Stomach (tissue), 9 donors: ENCODE measurements around the gene CYP2A7. TPM values are rescaled to one million over a fixed set of nuclear protein-coding genes. Genes with fewer than 3 reads are reported as not detected.
A peak's percentile ranks its signal among the peaks of the same experiment; 100 is the strongest.
"Not testable (repeated sequence)": the region's sequence is repeated elsewhere in the genome, so short reads cannot be mapped to it uniquely, and the experiment has no call there.

Experiments
- DNase-seq, 2 donors: peaks; one replicate each; pipeline versions ENCODE4 v3.0.0 to v3.0.0-alpha.2; 2013 to 2019
- H3K27ac ChIP-seq, 5 donors: fragments of 200-600 bp in 4 of 5; sonication (generic) in 4 of 5; one replicate each; pipeline ENCODE4 v1.5.1; 2013 to 2019; ENCODE audit warnings: mild to moderate bottlenecking in 1 of 5, moderate library complexity in 1 of 5
- H3K27me3 ChIP-seq, 3 donors: fragments of 200-600 bp; sonication (generic); one replicate each; pipeline ENCODE4 v1.5.1; 2017 to 2019; ENCODE audit warnings: mixed run types in 1 of 3
- H3K36me3 ChIP-seq, 4 donors: fragments of 200-600 bp; sonication (generic); 1 replicate in 3 of 4; 2 replicates in 1 of 4; pipeline ENCODE4 v1.5.1; 2016 to 2019
- H3K4me1 ChIP-seq, 4 donors: fragments of 200-600 bp; sonication (generic); one replicate each; pipeline ENCODE4 v1.5.1; 2016 to 2019
- H3K4me3 ChIP-seq, 4 donors: fragments of 200-600 bp; sonication (generic) in 3 of 4; one replicate each; pipeline ENCODE4 v1.5.1; 2016 to 2019; ENCODE audit warnings: mild to moderate bottlenecking in 1 of 4
- H3K9me3 ChIP-seq, 4 donors: fragments of 200-600 bp; sonication (generic); one replicate each; pipeline ENCODE4 v1.5.1; 2016 to 2019
- CTCF ChIP-seq, 7 experiments: fragments of 450-650 bp in 4 of 7; fragments of 200-600 bp in 3 of 7; sonication (generic) in 3 of 7; IDR thresholded peaks; one replicate each; pipeline ENCODE4 v1.5.1; 2016 to 2019; ENCODE audit warnings: antibody characterized with exemption in 7 of 7, control low read depth in 2 of 7, mild to moderate bottlenecking in 1 of 7
- EP300 ChIP-seq: sonication (generic); formaldehyde crosslinking; IDR thresholded peaks from one replicate; pipeline ENCODE4 v1.6.1; 2017; ENCODE audit warnings: antibody characterized with exemption
- POLR2A ChIP-seq, 4 donors: fragments of 450-650 bp; IDR thresholded peaks; one replicate each; pipeline ENCODE4 v1.6.1; 2016; ENCODE audit warnings: antibody characterized with exemption in 4 of 4, control low read depth in 2 of 4, mild to moderate bottlenecking in 1 of 4, moderate library complexity in 1 of 4
- POLR2AphosphoS5 ChIP-seq, 3 donors: sonication (generic); formaldehyde crosslinking; IDR thresholded peaks; one replicate each; pipeline ENCODE4 v1.6.1; 2016; ENCODE audit warnings: antibody characterized with exemption in 3 of 3
- WGBS, 5 donors: extraction: QIAGEN DNeasy Blood & Tissue Kit in 3 of 5; methylation state at CpG; one replicate each; pipeline versions ENCODE4 v1.1.5 to v1.1.7; 2013 to 2018; 5-methylcytosine and 5-hydroxymethylcytosine counted together
- intact Hi-C: fragments of 100-400 bp; cut with DNase I; formaldehyde crosslinking; loops from one replicate; pipeline ENCODE4 v1.15.1; 2023; ENCODE audit warnings: low total_unique reads
- polyA plus RNA-seq, 3 donors: library from polyadenylated mRNA; stranded (reverse); fragments of 200-250 nt; gene quantifications; one replicate each; pipeline ENCODE4 v1.2.3, GENCODE V29; 2013
- total RNA-seq, 5 donors: library from RNA; depleted of rRNA; stranded (reverse); fragments of >200 nt; gene quantifications; one replicate each; pipeline versions ENCODE4 v1.1.0 to v1.2.3, GENCODE V29; 2014 to 2016
- donor health status: healthy with polysubstance abuse.
- donor health status: Bipolar disorder and iron deficiency.
- donor health status: healthy.

CYP2A7 gene
- total and polyA plus RNA-seq, 8 donors: not detected

GRCh38 chr19:40829205-40829604 lies 52.8 kb downstream of the CYP2A7 start:
- intact Hi-C loops: no loop called here
- Histone ChIP-seq H3K4me1 (peaks cover 0 to 4% (median 0%) of the 10 kb centered on the region in 4 donors), H3K36me3 (peaks cover 0 to 22% (median 13%) of the 10 kb centered on the region in 4 donors), H3K27ac (no peak overlapping the region), H3K4me3 (no peak overlapping the region), H3K9me3 (no peaks in the 10 kb centered on the region), H3K27me3 (no peaks in the 10 kb centered on the region)
- no peak for DNase-seq
- TF ChIP-seq POLR2A (IDR thresholded peaks at IDR 0.05): no peak
- TF ChIP-seq POLR2AphosphoS5 (IDR thresholded peaks at IDR 0.05): no peak
- TF ChIP-seq EP300: no peak
- TF ChIP-seq CTCF (IDR thresholded peaks at IDR 0.05): no peak

- no peak overlapping the region for H3K27ac ChIP-seq
- intact Hi-C loops: no loop called here
- TF ChIP-seq EP300 (no peak), POLR2A (IDR thresholded peaks at IDR 0.05) (no peak), POLR2AphosphoS5 (IDR thresholded peaks at IDR 0.05) (no peak), CTCF (IDR thresholded peaks at IDR 0.05) (no peak)
- peaks cover 1 to 16% (median 10%) of the 10 kb centered on the region in 4 donors for H3K4me1 ChIP-seq
- DNase-seq: peak in 1 of 2 donors; percentile 23
- 93 to 98% (median 96%) methylated on average over 22 of the region's 22 CpGs for WGBS, 5 donors
- H3K27me3 ChIP-seq: no peaks in the 10 kb centered on the region
- no peaks in the 10 kb centered on the region for H3K9me3 ChIP-seq
- no peak overlapping the region for H3K4me3 ChIP-seq
- peaks cover 0 to 22% (median 13%) of the 10 kb centered on the region in 4 donors for H3K36me3 ChIP-seq
Measured at GRCh38 chr19:40827386-40828247, 54.4 kb downstream of the CYP2A7 start.

- peaks cover 6 to 23% (median 15%) of the 10 kb centered on the region in 4 donors for H3K4me1 ChIP-seq
- peak in 1 of 2 donors; percentile 25 for DNase-seq
- H3K36me3 ChIP-seq: peaks cover 0 to 22% (median 13%) of the 10 kb centered on the region in 4 donors
- WGBS, 5 donors: 78 to 89% (median 83%) methylated on average over 29 of the region's 29 CpGs
- H3K27ac ChIP-seq, H3K9me3 ChIP-seq, H3K27me3 ChIP-seq, H3K4me3 ChIP-seq, intact Hi-C loops: not testable (repeated sequence)
Measured at GRCh38 chr19:40826699-40827385, 55.2 kb downstream of the CYP2A7 start.

GRCh38 chr19:40826312-40826698 lies 55.7 kb downstream of the CYP2A7 start:
- H3K27ac ChIP-seq, intact Hi-C loops, H3K4me3 ChIP-seq, DNase-seq, H3K9me3 ChIP-seq, H3K27me3 ChIP-seq: not testable (repeated sequence)
- H3K4me1 ChIP-seq: peaks cover 6 to 23% (median 15%) of the 10 kb centered on the region in 4 donors
- 76 to 91% (median 83%) methylated on average over 6 to 8 of the region's 14 CpGs for WGBS, 5 donors
- H3K36me3 ChIP-seq: peaks cover 0 to 22% (median 13%) of the 10 kb centered on the region in 4 donors

GRCh38 chr19:40825460-40826095 lies 56.5 kb downstream of the CYP2A7 start:
- intact Hi-C loops, H3K27me3 ChIP-seq, H3K9me3 ChIP-seq, H3K4me3 ChIP-seq, H3K27ac ChIP-seq: not testable (repeated sequence)
- peaks cover 0 to 22% (median 13%) of the 10 kb centered on the region in 4 donors for H3K36me3 ChIP-seq
- peak in 1 of 2 donors; percentile 16 for DNase-seq
- WGBS, 5 donors: 91 to 100% (median 97%) methylated on average over 1 to 6 of the region's 6 CpGs
- peaks cover 6 to 23% (median 15%) of the 10 kb centered on the region in 4 donors for H3K4me1 ChIP-seq

Other genes with a start within 250 kb of the CYP2A7 start
- gene NUMBL, start 191.6 kb downstream of the CYP2A7 start, total RNA-seq: 100 to 1,000 TPM in 2 of 5 donors, 10 to 100 TPM in 3; 14.7 to 254 (median 31.6) TPM
- gene NUMBL, start 191.6 kb downstream of the CYP2A7 start, polyA plus RNA-seq: 10 to 100 TPM; 10.1 to 12.9 (median 11.6) TPM
- 10 to 100 TPM; 40.9 to 91.5 (median 52.3) TPM for gene COQ8B, start 165.3 kb downstream of the CYP2A7 start, total RNA-seq
- 10 to 100 TPM; 26.9 to 35.2 (median 29.2) TPM for gene COQ8B, start 165.3 kb downstream of the CYP2A7 start, polyA plus RNA-seq
- 10 to 100 TPM; 17.8 to 84.0 (median 31.4) TPM for gene ITPKC, start 165.1 kb downstream of the CYP2A7 start, total RNA-seq
- 10 to 100 TPM; 19.7 to 32.2 (median 20.5) TPM for gene ITPKC, start 165.1 kb downstream of the CYP2A7 start, polyA plus RNA-seq
- 10 to 100 TPM in 2 of 5 donors, 1 to 10 TPM in 2, under 1 TPM in 1; 0.73 to 24.6 (median 8.2) TPM for gene ACTMAP, start 131.8 kb downstream of the CYP2A7 start, total RNA-seq
- 1 to 10 TPM; 5.5 to 9.7 (median 8.2) TPM for gene ACTMAP, start 131.8 kb downstream of the CYP2A7 start, polyA plus RNA-seq
- 100 to 1,000 TPM in 2 of 5 donors, 10 to 100 TPM in 2, 1 to 10 TPM in 1; 4.9 to 258 (median 46.0) TPM for gene SNRPA, start 131.0 kb downstream of the CYP2A7 start, total RNA-seq
- gene SNRPA, start 131.0 kb downstream of the CYP2A7 start, polyA plus RNA-seq: 10 to 100 TPM; 33.1 to 74.6 (median 71.6) TPM
- gene MIA, start 106.7 kb downstream of the CYP2A7 start, total RNA-seq: 1 to 10 TPM in 2 of 5 donors, not detected in 3; 2.9 to 8.1 TPM
- gene MIA, start 106.7 kb downstream of the CYP2A7 start, polyA plus RNA-seq: 10 to 100 TPM in 1 of 3 donors, 1 to 10 TPM in 1, not detected in 1; 2.8 to 10.1 TPM
- 10 to 100 TPM in 4 of 5 donors, not detected in 1; 10.3 to 47.8 (median 28.9) TPM for gene RAB4B, start 104.0 kb downstream of the CYP2A7 start, total RNA-seq
- gene RAB4B, start 104.0 kb downstream of the CYP2A7 start, polyA plus RNA-seq: 10 to 100 TPM; 31.6 to 53.7 (median 39.2) TPM
- gene EGLN2, start 83.0 kb downstream of the CYP2A7 start, total RNA-seq: 100 to 1,000 TPM in 1 of 5 donors, 10 to 100 TPM in 4; 30.0 to 115 (median 71.2) TPM
- 10 to 100 TPM; 69.8 to 73.9 (median 71.7) TPM for gene EGLN2, start 83.0 kb downstream of the CYP2A7 start, polyA plus RNA-seq
- not detected for gene CYP2A6, start 31.8 kb downstream of the CYP2A7 start, total RNA-seq
- not detected for gene CYP2A6, start 31.8 kb downstream of the CYP2A7 start, polyA plus RNA-seq
- gene CYP2B6, start 109.1 kb upstream of the CYP2A7 start, total RNA-seq: under 1 TPM in 1 of 5 donors, not detected in 4; 0.87 TPM
- gene CYP2B6, start 109.1 kb upstream of the CYP2A7 start, polyA plus RNA-seq: not detected
- not detected for gene CYP2A13, start 206.2 kb upstream of the CYP2A7 start, total RNA-seq
- gene CYP2A13, start 206.2 kb upstream of the CYP2A7 start, polyA plus RNA-seq: not detected
- gene CYP2F1, start 232.2 kb upstream of the CYP2A7 start, total RNA-seq: not detected
- under 1 TPM in 1 of 3 donors, not detected in 2; 0.30 TPM for gene CYP2F1, start 232.2 kb upstream of the CYP2A7 start, polyA plus RNA-seq